Esophagus squamous epithelium (tissue), 5 donors: ENCODE results near the gene BMP8A. TPM values are rescaled to one million over a fixed set of nuclear protein-coding genes. Genes with fewer than 3 reads are reported as not detected.
"Not testable (repeated sequence)": the region's sequence is repeated elsewhere in the genome, so short reads cannot be mapped to it uniquely, and the experiment has no call there.

Experiments used
- DNase-seq: peaks from one replicate; lab custom pipeline; 2025; lab: John Stamatoyannopoulos, UW
- H3K27ac ChIP-seq, 4 donors: fragments of 200-600 bp; sonication (generic); one replicate each; pipeline ENCODE4 v1.5.1; 2016 to 2019; ENCODE audit warnings: mild to moderate bottlenecking in 1 of 4
- H3K27me3 ChIP-seq, 4 donors: fragments of 200-600 bp; sonication (generic); 1 replicate in 3 of 4; 2 replicates in 1 of 4; pipeline versions ENCODE4 v1.5.1 to v1.6.0; 2017 to 2021; ENCODE audit warnings: antibody characterized with exemption in 1 of 4
- H3K36me3 ChIP-seq, 3 donors: fragments of 200-600 bp; sonication (generic); one replicate each; pipeline ENCODE4 v1.5.1; 2016 to 2019
- H3K4me1 ChIP-seq, 3 donors: fragments of 200-600 bp; sonication (generic); one replicate each; pipeline ENCODE4 v1.5.1; 2017 to 2019
- H3K4me3 ChIP-seq, 4 donors: fragments of 200-600 bp; sonication (generic); 1 replicate in 3 of 4; 2 replicates in 1 of 4; pipeline ENCODE4 v1.5.1; 2016 to 2019; ENCODE audit warnings: mild to moderate bottlenecking in 2 of 4, moderate library complexity in 1 of 4
- H3K9me3 ChIP-seq, 3 donors: fragments of 200-600 bp; sonication (generic); one replicate each; pipeline ENCODE4 v1.5.1; 2016 to 2019
- CTCF ChIP-seq, 6 experiments: fragments of 450-650 bp in 4 of 6; fragments of 200-600 bp in 2 of 6; sonication (generic) in 2 of 6; IDR thresholded peaks; one replicate each; pipeline ENCODE4 v1.5.1; 2016 to 2019; ENCODE audit warnings: antibody characterized with exemption in 6 of 6, mild to moderate bottlenecking in 4 of 6, moderate library complexity in 4 of 6
- POLR2A ChIP-seq, 4 donors: fragments of 450-650 bp; IDR thresholded peaks; one replicate each; pipeline ENCODE4 v1.6.1; 2017; ENCODE audit warnings: antibody characterized with exemption in 4 of 4, mild to moderate bottlenecking in 4 of 4, moderate library complexity in 3 of 4
- WGBS, 2 donors: methylation state at CpG; one replicate each; pipeline ENCODE4 v1.1.5; 2018; 5-methylcytosine and 5-hydroxymethylcytosine counted together
- intact Hi-C: fragments of 100-400 bp; cut with DNase I; formaldehyde crosslinking; loops from one replicate; pipeline ENCODE4 v1.15.0; 2022
- total RNA-seq, 4 donors: library from RNA; depleted of rRNA; stranded (reverse); fragments of >200 nt; gene quantifications; one replicate each; pipeline ENCODE4 v1.1.0, GENCODE V29; 2016
- donor health status: DM: yes; HTN: yes; CAD: no.

BMP8A gene
- total RNA-seq, 4 donors from 2014 or later, result 0.13 to 0.38 TPM; not detected in 2

GRCh38 chr1:39526466-39527189 lies 35.2 kb downstream of the BMP8A start:
- intact Hi-C loops, result no loop called here
- WGBS, 2 donors, result 90 to 94% methylated on average over 6 to 9 of the region's 11 CpGs
- Histone ChIP-seq H3K36me3 (peaks cover 7 to 63% (median 10%) of the 10 kb centered on the region in 3 donors), H3K4me1 (no peaks in the 10 kb centered on the region), H3K4me3 (no peak overlapping the region), H3K27ac (no peak overlapping the region), H3K9me3 (no peaks in the 10 kb centered on the region), H3K27me3 (no peaks in the 10 kb centered on the region)
- no peak for DNase-seq
- TF ChIP-seq POLR2A (IDR thresholded peaks at IDR 0.05), result no peak
- no peak for TF ChIP-seq CTCF (IDR thresholded peaks at IDR 0.05)

GRCh38 chr1:39527190-39527579 lies 35.7 kb downstream of the BMP8A start:
- H3K4me3 ChIP-seq, intact Hi-C loops: not testable (repeated sequence)

GRCh38 chr1:39528082-39528481 lies 36.6 kb downstream of the BMP8A start:
- H3K9me3 ChIP-seq, result no peaks in the 10 kb centered on the region
- H3K4me3 ChIP-seq, result no peak overlapping the region
- 91% methylated on average over 4 of the region's 4 CpGs; no CpG with 5 or more reads in 1 of the 2 donors for WGBS, 2 donors
- TF ChIP-seq POLR2A (IDR thresholded peaks at IDR 0.05) (no peak), CTCF (IDR thresholded peaks at IDR 0.05) (no peak)
- no peak overlapping the region for H3K27ac ChIP-seq
- peaks cover 7 to 78% (median 10%) of the 10 kb centered on the region in 3 donors for H3K36me3 ChIP-seq
- intact Hi-C loops, result no loop called here
- H3K4me1 ChIP-seq, result no peaks in the 10 kb centered on the region
- DNase-seq, result no peak
- H3K27me3 ChIP-seq, result no peaks in the 10 kb centered on the region

More at GRCh38 chr1:39527190-39527579, 35.7 kb downstream of the BMP8A start:
- 80 to 90% methylated on average over 2 to 3 of the region's 8 CpGs for WGBS, 2 donors
- DNase-seq, H3K4me1 ChIP-seq, H3K27me3 ChIP-seq, H3K9me3 ChIP-seq, H3K27ac ChIP-seq: not testable (repeated sequence)
- peaks cover 7 to 69% (median 10%) of the 10 kb centered on the region in 3 donors for H3K36me3 ChIP-seq

- 89% methylated on average over 7 of the region's 10 CpGs; no CpG with 5 or more reads in 1 of the 2 donors for WGBS, 2 donors
These were observed 38.6 kb downstream of the BMP8A start for GRCh38 chr1:39529901-39530535.

GRCh38 chr1:39531526-39531925 lies 40.1 kb downstream of the BMP8A start:
- DNase-seq, result no peak
- H3K27me3 ChIP-seq, result no peaks in the 10 kb centered on the region
- 90 to 93% methylated on average over 3 of the region's 4 CpGs for WGBS, 2 donors
- TF ChIP-seq POLR2A (IDR thresholded peaks at IDR 0.05) (no peak), CTCF (IDR thresholded peaks at IDR 0.05) (no peak)
- H3K27ac ChIP-seq, result no peak overlapping the region
- H3K4me3 ChIP-seq, result no peak overlapping the region
- H3K36me3 ChIP-seq, result peaks cover 7 to 95% (median 14%) of the 10 kb centered on the region in 3 donors
- H3K4me1 ChIP-seq, result no peaks in the 10 kb centered on the region
- H3K9me3 ChIP-seq, result no peaks in the 10 kb centered on the region
- intact Hi-C loops, result no loop called here

More at GRCh38 chr1:39529901-39530535, 38.6 kb downstream of the BMP8A start:
- TF ChIP-seq CTCF (IDR thresholded peaks at IDR 0.05) (no peak), POLR2A (IDR thresholded peaks at IDR 0.05) (no peak)
- Histone ChIP-seq H3K36me3 (peaks cover 7 to 85% (median 14%) of the 10 kb centered on the region in 3 donors), H3K9me3 (no peaks in the 10 kb centered on the region), H3K4me3 (no peak overlapping the region), H3K27ac (no peak overlapping the region), H3K4me1 (no peaks in the 10 kb centered on the region), H3K27me3 (no peaks in the 10 kb centered on the region)
- no peak for DNase-seq
- intact Hi-C loops, result no loop called here
